Effector memory CD8-positive, alpha-beta T cell (primary cell): Measurements from ENCODE around the gene INPP5E.

Source experiments
- ATAC-seq: fragments of 150-1000 bp; cut with Tn5 transposase; replicated peaks from 2 replicates; pipeline ENCODE4 v1.10.0; 2021; ENCODE audit warnings: mild to moderate bottlenecking, moderate library complexity
- DNase-seq, 3 experiments: peaks; one replicate each; pipeline ENCODE4 v3.0.0; 2021
- H3K27ac Mint-ChIP-seq, 2 donors: one replicate each; pipeline ENCODE4 v1.8.0; 2022; ENCODE audit warnings: mild to moderate bottlenecking in 2 of 2, mixed read lengths in 2 of 2, moderate library complexity in 2 of 2
- H3K27me3 Mint-ChIP-seq, 2 donors: one replicate each; pipeline ENCODE4 v1.8.0; 2022; ENCODE audit warnings: mixed read lengths in 2 of 2
- H3K36me3 Mint-ChIP-seq: one replicate; pipeline ENCODE4 v1.8.0; 2022; ENCODE audit warnings: mild to moderate bottlenecking, moderate library complexity, mixed read lengths; ENCODE audit not compliant: insufficient read depth
- H3K4me1 Mint-ChIP-seq, 2 donors: one replicate each; pipeline ENCODE4 v1.8.0; 2022; ENCODE audit warnings: low read depth in 2 of 2, mixed read lengths in 2 of 2
- H3K4me3 Mint-ChIP-seq, 2 donors: one replicate each; pipeline ENCODE4 v1.8.0; 2022; ENCODE audit warnings: mild to moderate bottlenecking in 2 of 2, mixed read lengths in 2 of 2, moderate library complexity in 2 of 2
- H3K9me3 Mint-ChIP-seq, 2 donors: one replicate each; pipeline ENCODE4 v1.8.0; 2022; ENCODE audit warnings: mixed read lengths in 2 of 2

INPP5E gene

GRCh38 chr9:136405481-136405880, 34.2 kb downstream of the INPP5E start:
- Mint-ChIP-seq H3K9me3 (no peaks in the 10 kb centered on the region), H3K27me3 (no peaks in the 10 kb centered on the region), H3K4me1 (peaks cover 45 to 47% of the 10 kb centered on the region in 2 donors), H3K4me3 (peak overlapping the region; percentile 66 to 72), H3K36me3 (peaks cover 59% of the 10 kb centered on the region), H3K27ac (peak overlapping the region; percentile 91 to 95)
- ATAC-seq (no peak), DNase-seq (no peak)

DNA sequence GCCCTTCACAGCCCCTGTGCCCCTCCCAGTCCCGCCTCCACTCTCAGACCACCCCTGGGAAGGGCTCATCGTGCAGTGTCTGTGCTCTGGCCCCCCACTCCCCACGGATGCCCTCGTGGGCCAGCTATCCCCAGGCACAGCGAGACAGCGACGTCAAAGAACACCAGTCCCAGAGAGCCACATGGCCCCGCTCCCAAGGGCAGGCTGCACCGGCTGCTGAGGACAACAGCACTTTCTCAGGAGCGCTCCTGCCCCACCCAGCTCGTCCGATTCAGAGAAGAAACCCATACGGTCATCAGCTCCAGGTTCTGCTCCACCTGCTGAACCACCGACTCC, 34.9 kb downstream of the INPP5E start:
- peaks cover 42 to 44% of the 10 kb centered on the region in 2 donors for H3K4me1 Mint-ChIP-seq
- no peaks in the 10 kb centered on the region for H3K9me3 Mint-ChIP-seq
- DNase-seq = no peak
- peak overlapping the region; percentile 66 to 72 for H3K4me3 Mint-ChIP-seq
- no peak for ATAC-seq
- peaks cover 54% of the 10 kb centered on the region for H3K36me3 Mint-ChIP-seq
- H3K27ac Mint-ChIP-seq = peak overlapping the region; percentile 91 to 95
- no peaks in the 10 kb centered on the region for H3K27me3 Mint-ChIP-seq

DNA sequence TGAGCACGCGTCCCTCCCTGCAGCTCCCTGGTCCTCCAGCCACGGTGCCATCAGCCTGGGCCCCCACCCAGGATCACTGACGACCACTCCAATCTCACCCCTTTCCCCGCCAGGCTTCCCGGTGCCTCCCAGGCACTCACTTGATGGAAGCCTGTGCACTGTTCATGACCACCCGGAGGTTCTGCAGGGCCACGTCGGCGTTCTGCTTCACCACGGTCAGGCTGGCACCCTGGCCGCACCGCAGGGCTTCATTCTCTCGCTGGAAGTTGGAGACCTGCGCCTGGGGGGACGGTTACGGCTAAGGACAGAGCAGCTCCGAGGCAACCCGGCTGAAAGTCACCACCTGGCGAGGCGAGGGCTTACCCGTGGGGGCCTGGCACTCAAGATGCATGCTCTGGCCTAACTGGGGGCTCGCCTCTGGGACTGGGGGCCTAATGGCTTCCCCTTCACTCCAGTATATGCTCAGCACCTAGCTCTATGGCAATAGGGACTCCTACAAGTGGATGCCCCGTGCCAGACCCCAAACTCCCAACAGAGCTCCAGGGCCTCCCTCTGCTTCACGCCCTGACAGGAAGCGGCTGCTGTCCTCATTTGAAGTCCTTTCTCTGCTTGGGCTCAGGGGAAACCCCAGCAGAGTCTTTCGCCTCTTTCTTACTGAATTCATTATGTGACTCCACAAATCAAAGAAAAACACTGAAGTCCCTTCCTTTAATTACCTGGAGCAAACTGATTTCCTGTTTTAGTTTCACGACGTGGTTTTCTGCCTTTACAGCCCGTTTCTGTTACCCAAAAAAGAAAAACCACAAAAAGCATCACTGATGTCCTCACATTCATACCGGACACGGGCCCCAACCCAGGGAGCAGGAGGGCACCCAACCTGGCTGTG, 35.5 kb downstream of the INPP5E start:
- Mint-ChIP-seq H3K4me1 (peaks cover 39 to 41% of the 10 kb centered on the region in 2 donors), H3K9me3 (no peaks in the 10 kb centered on the region), H3K36me3 (peaks cover 55% of the 10 kb centered on the region), H3K4me3 (peak overlapping the region; percentile 66 to 72), H3K27ac (peak overlapping the region; percentile 91 to 95), H3K27me3 (no peaks in the 10 kb centered on the region)
- ATAC-seq (peak; percentile 22), DNase-seq (peak; percentile 20 to 30 (median 22))

- Mint-ChIP-seq H3K36me3 (peaks cover 56% of the 10 kb centered on the region), H3K27me3 (no peaks in the 10 kb centered on the region), H3K27ac (peak overlapping the region; percentile 91 to 95), H3K9me3 (no peaks in the 10 kb centered on the region), H3K4me1 (peaks cover 35 to 41% of the 10 kb centered on the region in 2 donors), H3K4me3 (peak overlapping the region; percentile 66 to 72)
- DNase-seq (peak; percentile 69 to 73 (median 72)), ATAC-seq (peak; percentile 84)
Observed at GRCh38 chr9:136403538-136403914, 36.1 kb downstream of the INPP5E start.

- peaks cover 27 to 46% of the 10 kb centered on the region in 2 donors for H3K4me1 Mint-ChIP-seq
- H3K9me3 Mint-ChIP-seq = no peaks in the 10 kb centered on the region
- H3K36me3 Mint-ChIP-seq = peaks cover 53% of the 10 kb centered on the region
- H3K4me3 Mint-ChIP-seq = no peak overlapping the region
- no peak for ATAC-seq
- no peaks in the 10 kb centered on the region for H3K27me3 Mint-ChIP-seq
- H3K27ac Mint-ChIP-seq = peak overlapping the region in 1 of 2 donors; percentile 91
- DNase-seq = no peak
Observed at GRCh38 chr9:136402067-136402466, 37.6 kb downstream of the INPP5E start.

GRCh38 chr9:136401173-136401922, 38.3 kb downstream of the INPP5E start:
- DNase-seq = no peak
- peak overlapping the region; percentile 51 to 54 for H3K4me3 Mint-ChIP-seq
- peak overlapping the region; percentile 31 to 90 for H3K27ac Mint-ChIP-seq
- H3K27me3 Mint-ChIP-seq = no peaks in the 10 kb centered on the region
- peaks cover 27 to 46% of the 10 kb centered on the region in 2 donors for H3K4me1 Mint-ChIP-seq
- H3K36me3 Mint-ChIP-seq = peaks cover 55% of the 10 kb centered on the region
- H3K9me3 Mint-ChIP-seq = no peaks in the 10 kb centered on the region
- no peak for ATAC-seq

DNA sequence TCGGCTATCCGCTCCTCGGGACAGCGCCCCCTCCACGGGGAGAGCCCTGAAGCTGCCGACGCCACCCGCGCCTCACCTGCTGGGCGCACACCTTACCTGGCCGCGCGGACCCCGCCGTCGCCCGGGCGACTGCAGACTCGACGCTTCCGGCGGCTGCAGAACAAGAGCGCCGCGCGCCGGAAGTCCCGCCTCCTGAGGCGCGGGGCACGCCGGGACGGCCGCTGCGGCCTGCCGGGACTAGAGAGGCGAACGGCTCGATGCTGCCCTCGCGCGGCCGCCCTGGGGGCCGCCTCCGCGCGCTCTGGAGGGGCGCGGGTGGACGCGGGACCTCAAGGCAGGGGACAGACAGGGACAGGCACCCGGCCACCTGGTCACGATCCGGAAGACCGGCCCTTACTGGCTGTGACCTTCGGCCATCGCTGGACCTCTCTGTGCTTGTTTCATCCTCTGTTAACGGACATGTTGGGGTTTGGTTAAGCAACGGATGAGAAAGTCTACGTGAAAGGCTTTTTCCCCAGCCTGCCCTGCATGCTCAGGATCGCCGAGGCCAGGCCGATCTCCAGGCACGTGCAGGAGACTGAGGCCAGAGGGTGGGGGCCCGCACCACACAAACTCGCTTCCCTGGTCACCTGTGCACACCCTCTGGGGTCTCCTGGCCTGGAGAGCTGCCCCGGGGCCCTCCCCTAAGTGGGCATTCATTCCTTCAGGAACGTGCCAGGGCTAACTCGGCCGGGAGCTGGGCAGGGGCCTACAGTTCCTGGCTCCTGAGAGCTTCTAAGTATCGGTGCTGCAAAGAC, 39.4 kb downstream of the INPP5E start, which contains the start of gene SNAPC4:
TSS of gene SNAPC4 (minus strand) at position 133 of the 797 bp plus-strand sequence. CDS start 1,742 bp downstream, outside the sequence.
- peaks cover 46% of the 10 kb centered on the region for H3K36me3 Mint-ChIP-seq
- ATAC-seq = peak; percentile 61
- no peaks in the 10 kb centered on the region for H3K27me3 Mint-ChIP-seq
- no peaks in the 10 kb centered on the region for H3K9me3 Mint-ChIP-seq
- peak within 1 kb of the TSS; percentile 78 to 85 for H3K4me3 Mint-ChIP-seq
- H3K27ac Mint-ChIP-seq = peak within 1 kb of the TSS; percentile 31 to 90
- H3K4me1 Mint-ChIP-seq = peaks cover 25 to 44% of the 10 kb centered on the region in 2 donors
- DNase-seq = peak; percentile 77 to 86 (median 81)

DNA sequence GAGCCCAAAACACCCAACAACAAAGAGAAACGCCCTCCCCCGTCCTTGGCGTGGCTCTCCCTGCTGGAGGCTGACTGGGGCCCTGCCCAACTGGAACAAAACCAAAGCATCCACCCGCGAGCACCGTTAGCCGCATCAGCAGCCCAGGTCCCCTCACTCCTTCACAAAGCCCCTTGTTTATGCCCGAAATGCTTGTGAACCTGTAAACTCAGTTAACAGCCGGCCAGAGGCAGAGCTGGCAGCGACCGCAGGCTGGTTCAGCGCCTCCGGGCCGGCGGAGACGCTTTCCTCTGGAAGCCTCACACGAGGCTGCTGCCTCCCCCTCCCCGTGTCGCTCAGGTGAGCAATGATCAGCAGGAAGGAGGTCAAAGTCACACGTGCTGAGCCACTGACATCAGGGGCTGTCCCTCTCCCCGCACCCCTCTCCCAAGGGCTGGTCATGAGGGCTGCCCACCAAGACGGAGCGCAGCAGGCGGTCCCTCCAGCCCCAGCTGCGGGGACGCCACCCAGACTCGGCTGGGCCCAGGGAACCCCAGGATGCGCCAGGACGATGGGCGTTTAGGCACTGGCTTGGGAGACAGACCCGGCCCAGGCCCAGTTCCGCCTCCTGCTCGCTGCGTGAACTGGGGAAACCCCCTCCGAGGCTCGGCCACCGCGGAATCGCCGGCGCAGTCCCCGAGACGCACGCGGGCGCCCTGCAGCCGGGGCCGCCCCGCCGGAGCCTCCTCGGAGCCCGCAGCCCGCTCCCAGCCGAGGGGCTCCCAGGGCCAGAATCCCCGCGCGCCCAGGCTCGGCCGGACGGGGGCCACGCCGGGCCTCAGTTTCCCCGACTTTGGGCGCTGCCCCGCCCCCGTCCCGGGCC, 40.2 kb downstream of the INPP5E start:
- Mint-ChIP-seq H3K4me3 (peak overlapping the region; percentile 78 to 85), H3K4me1 (peaks cover 17 to 36% of the 10 kb centered on the region in 2 donors), H3K9me3 (no peaks in the 10 kb centered on the region), H3K27ac (peak overlapping the region in 1 of 2 donors; percentile 90), H3K36me3 (peaks cover 38% of the 10 kb centered on the region), H3K27me3 (no peaks in the 10 kb centered on the region)
- peak; percentile 31 for ATAC-seq
- peak; percentile 23 to 46 (median 45) for DNase-seq

- H3K4me1 Mint-ChIP-seq = peaks cover 6 to 26% of the 10 kb centered on the region in 2 donors
- peaks cover 37% of the 10 kb centered on the region for H3K36me3 Mint-ChIP-seq
- DNase-seq (no peak), ATAC-seq (no peak)
- H3K4me3 Mint-ChIP-seq = peak overlapping the region; percentile 78 to 85
- H3K27ac Mint-ChIP-seq = no peak overlapping the region
- no peaks in the 10 kb centered on the region for H3K9me3 Mint-ChIP-seq
- no peaks in the 10 kb centered on the region for H3K27me3 Mint-ChIP-seq
Observed at GRCh38 chr9:136398286-136398685, 41.4 kb downstream of the INPP5E start.

GRCh38 chr9:136397643-136398042, 42.0 kb downstream of the INPP5E start:
- ATAC-seq (no peak), DNase-seq (no peak)
- Mint-ChIP-seq H3K9me3 (no peaks in the 10 kb centered on the region), H3K36me3 (peaks cover 34% of the 10 kb centered on the region), H3K4me3 (peak overlapping the region in 1 of 2 donors; percentile 22), H3K27ac (no peak overlapping the region), H3K4me1 (peaks cover 4 to 26% of the 10 kb centered on the region in 2 donors), H3K27me3 (no peaks in the 10 kb centered on the region)

DNA sequence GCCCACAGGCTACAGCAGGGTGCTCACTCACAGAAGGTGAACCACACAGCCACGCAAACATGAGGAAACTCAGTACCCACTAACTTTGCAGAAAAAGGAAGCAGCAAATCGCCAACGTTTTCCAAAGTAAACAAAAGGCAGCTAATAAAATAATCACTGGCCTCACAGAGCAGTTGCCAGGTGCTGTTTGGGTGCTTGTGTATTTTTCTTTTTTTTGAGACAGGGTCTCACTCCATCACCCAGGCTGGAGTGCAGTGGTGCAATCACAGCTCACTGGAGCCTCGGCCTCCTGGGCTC, 43.5 kb downstream of the INPP5E start:
- Mint-ChIP-seq H3K4me1 (peaks cover 4 to 21% of the 10 kb centered on the region in 2 donors), H3K36me3 (peaks cover 30% of the 10 kb centered on the region), H3K9me3 (no peaks in the 10 kb centered on the region), H3K27me3 (no peaks in the 10 kb centered on the region), H3K4me3 (no peak overlapping the region), H3K27ac (no peak overlapping the region)
- ATAC-seq (no peak), DNase-seq (no peak)

DNA sequence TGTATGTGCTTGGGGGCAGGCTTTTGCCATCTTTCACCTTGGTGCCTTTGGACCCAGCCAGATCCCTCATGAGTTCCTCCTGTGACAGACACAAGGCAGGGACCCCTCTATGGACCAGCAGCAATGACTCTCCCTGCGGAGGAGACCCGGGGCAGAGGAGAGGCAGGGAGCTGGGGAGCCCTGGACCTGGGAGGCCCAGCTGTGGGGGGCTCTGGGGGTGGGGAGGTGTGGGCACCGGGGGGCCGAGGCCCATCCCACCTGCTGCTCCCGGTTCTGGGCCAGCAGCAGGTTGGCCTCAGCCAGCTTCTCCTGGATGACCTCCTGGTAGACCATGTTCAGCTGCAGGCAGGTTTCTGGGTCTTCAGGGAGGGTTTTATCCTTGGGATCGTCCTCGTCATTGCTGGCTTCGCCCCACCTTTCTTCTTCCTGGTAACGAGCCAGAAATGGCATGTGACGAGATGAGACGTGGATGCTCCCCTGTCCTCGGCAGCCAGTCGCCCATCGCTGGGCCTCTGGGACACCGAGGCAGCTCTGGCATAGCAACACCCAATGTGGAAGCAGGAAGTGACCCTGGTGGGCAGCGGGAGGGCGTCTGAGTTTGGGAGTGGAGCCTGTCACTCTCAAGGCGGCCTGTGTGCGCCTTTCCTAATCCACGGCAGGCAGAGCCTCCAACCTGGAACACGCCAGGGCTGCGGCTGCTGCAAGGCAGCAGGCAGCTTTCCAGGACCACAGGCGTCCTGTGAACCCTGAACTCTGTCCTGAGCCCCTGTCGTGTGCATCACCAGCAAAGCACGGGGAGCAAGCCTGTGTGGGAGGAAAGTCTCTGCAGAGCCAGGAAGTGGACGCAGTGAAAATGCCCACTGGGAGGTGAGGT, 44.1 kb downstream of the INPP5E start:
- ATAC-seq = no peak
- H3K9me3 Mint-ChIP-seq = no peaks in the 10 kb centered on the region
- H3K4me1 Mint-ChIP-seq = peaks cover 4 to 18% of the 10 kb centered on the region in 2 donors
- H3K36me3 Mint-ChIP-seq = peaks cover 33% of the 10 kb centered on the region
- no peak overlapping the region for H3K27ac Mint-ChIP-seq
- DNase-seq = no peak
- no peaks in the 10 kb centered on the region for H3K27me3 Mint-ChIP-seq
- no peak overlapping the region for H3K4me3 Mint-ChIP-seq
